Body of pancreas (tissue), 4 donors: Measurements from ENCODE around the gene LYPD4.

Source experiments
- POLR2A ChIP-seq, 3 donors: fragments of 450-650 bp; IDR thresholded peaks; one replicate each; pipeline ENCODE4 v1.6.1; 2016; ENCODE audit warnings: antibody characterized with exemption in 3 of 3, mild to moderate bottlenecking in 2 of 3
- TF ChIP-seq, protein P1 (sequence below), 7 experiments: fragments of 450-650 bp in 4 of 7; fragments of 200-600 bp in 3 of 7; sonication (generic) in 3 of 7; IDR thresholded peaks; one replicate each; pipeline ENCODE4 v1.5.1; 2016 to 2019; ENCODE audit warnings: antibody characterized with exemption in 7 of 7

DNA sequence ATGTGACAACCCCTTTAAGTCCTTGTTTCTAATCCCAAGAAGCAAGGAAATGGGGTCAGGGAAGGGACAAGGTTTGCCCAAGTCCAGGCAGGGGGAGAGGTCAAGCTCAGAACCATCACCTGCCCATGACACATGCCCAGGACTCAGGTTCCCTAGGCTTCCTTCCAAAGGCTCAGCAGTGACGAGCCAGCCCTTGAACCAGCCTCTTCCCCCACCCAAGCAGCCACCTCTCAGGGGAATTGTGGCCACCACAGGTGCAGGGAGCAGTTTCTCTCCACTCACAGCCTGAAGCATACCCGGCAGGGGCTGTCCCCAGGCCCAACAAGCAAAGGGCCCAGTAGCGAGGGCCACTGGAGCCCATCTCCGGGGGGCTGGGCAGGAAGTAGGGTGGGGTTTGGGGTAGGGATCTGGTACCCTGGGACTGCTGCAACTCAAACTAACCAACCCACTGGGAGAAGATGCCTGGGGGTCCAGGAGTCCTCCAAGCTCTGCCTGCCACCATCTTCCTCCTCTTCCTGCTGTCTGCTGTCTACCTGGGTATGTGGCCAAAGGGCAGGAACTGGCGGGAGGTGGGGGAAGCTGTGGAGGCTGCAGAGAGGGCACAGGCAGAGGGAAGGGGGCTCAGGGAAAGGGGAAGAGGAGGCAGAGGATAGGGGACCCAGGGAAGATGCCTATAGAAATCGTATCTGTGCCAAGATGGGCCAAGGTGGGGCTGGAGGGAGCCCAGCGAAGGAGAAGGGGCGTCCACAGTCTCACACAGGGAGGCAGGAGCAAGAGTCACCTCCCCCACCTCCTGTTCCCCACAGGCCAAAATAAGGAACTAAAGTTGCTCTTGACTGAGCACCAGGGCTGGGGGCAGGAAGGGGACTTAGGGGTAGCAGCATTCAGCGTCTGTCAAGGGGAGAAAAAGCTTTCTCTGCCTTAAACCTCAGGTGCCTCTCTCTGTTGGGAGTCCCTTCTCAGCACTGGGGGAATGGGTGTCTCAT lies 32.7 kb upstream of the LYPD4 start, which contains the start of gene CD79A:
- TF ChIP-seq, protein P1, sequence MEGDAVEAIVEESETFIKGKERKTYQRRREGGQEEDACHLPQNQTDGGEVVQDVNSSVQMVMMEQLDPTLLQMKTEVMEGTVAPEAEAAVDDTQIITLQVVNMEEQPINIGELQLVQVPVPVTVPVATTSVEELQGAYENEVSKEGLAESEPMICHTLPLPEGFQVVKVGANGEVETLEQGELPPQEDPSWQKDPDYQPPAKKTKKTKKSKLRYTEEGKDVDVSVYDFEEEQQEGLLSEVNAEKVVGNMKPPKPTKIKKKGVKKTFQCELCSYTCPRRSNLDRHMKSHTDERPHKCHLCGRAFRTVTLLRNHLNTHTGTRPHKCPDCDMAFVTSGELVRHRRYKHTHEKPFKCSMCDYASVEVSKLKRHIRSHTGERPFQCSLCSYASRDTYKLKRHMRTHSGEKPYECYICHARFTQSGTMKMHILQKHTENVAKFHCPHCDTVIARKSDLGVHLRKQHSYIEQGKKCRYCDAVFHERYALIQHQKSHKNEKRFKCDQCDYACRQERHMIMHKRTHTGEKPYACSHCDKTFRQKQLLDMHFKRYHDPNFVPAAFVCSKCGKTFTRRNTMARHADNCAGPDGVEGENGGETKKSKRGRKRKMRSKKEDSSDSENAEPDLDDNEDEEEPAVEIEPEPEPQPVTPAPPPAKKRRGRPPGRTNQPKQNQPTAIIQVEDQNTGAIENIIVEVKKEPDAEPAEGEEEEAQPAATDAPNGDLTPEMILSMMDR (IDR thresholded peaks at IDR 0.05) = no peak
- no peak for TF ChIP-seq POLR2A (IDR thresholded peaks at IDR 0.05)
